ENCODE results near the gene USP17L22. TPM values are rescaled to one million over a fixed set of nuclear protein-coding genes. Genes with fewer than 3 reads are reported as not detected.
A peak's percentile ranks its signal among the peaks of the same experiment; 100 is the strongest.
"Not testable (repeated sequence)": the region's sequence is repeated elsewhere in the genome, so short reads cannot be mapped to it uniquely, and the experiment has no call there.

Gene USP17L22
- not detected in 2 replicates for total RNA-seq

- not testable (repeated sequence) for DNase-seq (ENCODE audit: low read depth); H3K4me3 ChIP-seq (ENCODE audit: low read depth, low read length)
These were observed at the start of gene USP17L22 for GRCh38 chr4:9267319-9267718. TSS of gene USP17L22 (plus strand) at chr4:9267619. CDS start at chr4:9267619, 0 bp downstream.

GRCh38 chr4:9219852-9220251 lies 47.6 kb upstream of the USP17L22 start, which contains the start of gene USP17L12:
TSS of gene USP17L12 (plus strand) at chr4:9220152. CDS start at chr4:9220152, 0 bp downstream.
- H3K4me3 ChIP-seq (ENCODE audit: low read depth, low read length); DNase-seq (ENCODE audit: low read depth): not testable (repeated sequence)

GRCh38 chr4:9224596-9224995 lies 42.8 kb upstream of the USP17L22 start, which contains the start of gene USP17L13:
TSS of gene USP17L13 (plus strand) at chr4:9224896. CDS start at chr4:9224896, 0 bp downstream.
- not testable (repeated sequence) for DNase-seq (ENCODE audit: low read depth); H3K4me3 ChIP-seq (ENCODE audit: low read depth, low read length)

GRCh38 chr4:9230249-9230648 lies 37.2 kb upstream of the USP17L22 start:
- not testable (repeated sequence) for H3K4me3 ChIP-seq (ENCODE audit: low read depth, low read length)

GRCh38 chr4:9234085-9234484 lies 33.3 kb upstream of the USP17L22 start, which contains the start of gene USP17L15:
TSS of gene USP17L15 (plus strand) at chr4:9234385. CDS start at chr4:9234385, 0 bp downstream.
- DNase-seq (ENCODE audit: low read depth); H3K4me3 ChIP-seq (ENCODE audit: low read depth, low read length): not testable (repeated sequence)

More at GRCh38 chr4:9230249-9230648, 37.2 kb upstream of the USP17L22 start:
- not testable (repeated sequence) for DNase-seq (ENCODE audit: low read depth)

GRCh38 chr4:9238461-9238860 lies 29.0 kb upstream of the USP17L22 start:
- not testable (repeated sequence) for DNase-seq (ENCODE audit: low read depth); H3K4me3 ChIP-seq (ENCODE audit: low read depth, low read length)

- H3K4me3 ChIP-seq (ENCODE audit: low read depth, low read length); DNase-seq (ENCODE audit: low read depth): not testable (repeated sequence)
These were observed 23.8 kb upstream of the USP17L22 start, which contains the start of gene USP17L17 for GRCh38 chr4:9243579-9243978. TSS of gene USP17L17 (plus strand) at chr4:9243879. CDS start at chr4:9243879, 0 bp downstream.

GRCh38 chr4:9247953-9248680 lies 19.3 kb upstream of the USP17L22 start, which contains the start of gene USP17L18:
TSS of gene USP17L18 (plus strand) at chr4:9248630. CDS start at chr4:9248630, 0 bp downstream.
- peak; percentile 0 for DNase-seq (ENCODE audit: low read depth)
- H3K4me3 ChIP-seq (ENCODE audit: low read depth, low read length), result not testable (repeated sequence)

- H3K4me3 ChIP-seq (ENCODE audit: low read depth, low read length); DNase-seq (ENCODE audit: low read depth): not testable (repeated sequence)
These were observed 14.3 kb upstream of the USP17L22 start, which contains the start of gene USP17L19 for GRCh38 chr4:9253078-9253477. TSS of gene USP17L19 (plus strand) at chr4:9253378. CDS start at chr4:9253378, 0 bp downstream.

GRCh38 chr4:9257824-9258223 lies 9.6 kb upstream of the USP17L22 start, which contains the start of gene USP17L20:
TSS of gene USP17L20 (plus strand) at chr4:9258124. CDS start at chr4:9258124, 0 bp downstream.
- H3K4me3 ChIP-seq (ENCODE audit: low read depth, low read length); DNase-seq (ENCODE audit: low read depth): not testable (repeated sequence)

GRCh38 chr4:9262572-9262971 lies 4.8 kb upstream of the USP17L22 start, which contains the start of gene USP17L21:
TSS of gene USP17L21 (plus strand) at chr4:9262872. CDS start at chr4:9262872, 0 bp downstream.
- DNase-seq (ENCODE audit: low read depth); H3K4me3 ChIP-seq (ENCODE audit: low read depth, low read length): not testable (repeated sequence)

- not testable (repeated sequence) for DNase-seq (ENCODE audit: low read depth); H3K4me3 ChIP-seq (ENCODE audit: low read depth, low read length)
These were observed 4.3 kb downstream of the USP17L22 start for GRCh38 chr4:9271719-9272118.

Other genes with a start within 250 kb of the USP17L22 start
- not detected in 2 replicates for gene FAM90A26, start 97.2 kb upstream of the USP17L22 start, total RNA-seq
- not detected in 2 replicates for gene USP17L10, start 57.0 kb upstream of the USP17L22 start, total RNA-seq
- not detected in 2 replicates for gene USP17L11, start 52.2 kb upstream of the USP17L22 start, total RNA-seq
- gene USP17L12, start 47.5 kb upstream of the USP17L22 start, total RNA-seq, result not detected in 2 replicates
- not detected in 2 replicates for gene USP17L13, start 42.7 kb upstream of the USP17L22 start, total RNA-seq
- not detected in 2 replicates for gene USP17L15, start 33.2 kb upstream of the USP17L22 start, total RNA-seq
- gene USP17L17, start 23.7 kb upstream of the USP17L22 start, total RNA-seq, result not detected in 2 replicates
- not detected in 2 replicates for gene USP17L18, start 19.0 kb upstream of the USP17L22 start, total RNA-seq
- not detected in 2 replicates for gene USP17L19, start 14.2 kb upstream of the USP17L22 start, total RNA-seq
- gene USP17L20, start 9.5 kb upstream of the USP17L22 start, total RNA-seq, result not detected in 2 replicates
- gene USP17L21, start 4.7 kb upstream of the USP17L22 start, total RNA-seq, result not detected in 2 replicates
- gene USP17L24, start 57.5 kb downstream of the USP17L22 start, total RNA-seq, result not detected in 2 replicates
- not detected in 2 replicates for gene USP17L25, start 62.3 kb downstream of the USP17L22 start, total RNA-seq
- gene USP17L26, start 67.0 kb downstream of the USP17L22 start, total RNA-seq, result not detected in 2 replicates
- gene USP17L5, start 71.8 kb downstream of the USP17L22 start, total RNA-seq, result not detected in 2 replicates
- not detected in 2 replicates for gene USP17L27, start 76.5 kb downstream of the USP17L22 start, total RNA-seq
- gene USP17L28, start 81.3 kb downstream of the USP17L22 start, total RNA-seq, result not detected in 2 replicates
- not detected in 2 replicates for gene USP17L29, start 86.0 kb downstream of the USP17L22 start, total RNA-seq
- gene USP17L30, start 95.5 kb downstream of the USP17L22 start, total RNA-seq, result not detected in 2 replicates
- not detected in 2 replicates for gene DEFB131A, start 176.8 kb downstream of the USP17L22 start, total RNA-seq